IPS DF 4.7 (cell line): ENCODE data around the gene WIPF2.

Source experiments
- DNase-seq: peaks from one replicate; pipeline ENCODE4 v3.0.0-alpha.2; 2013; ENCODE audit warnings: low spot score; ENCODE audit errors: extremely low read depth

WIPF2 gene

GRCh38 chr17:40313668-40314583 lies 94.8 kb downstream of the WIPF2 start:
- DNase-seq, result no peak

- DNase-seq, result no peak
Observed at GRCh38 chr17:40314584-40314956, 95.5 kb downstream of the WIPF2 start.

- DNase-seq, result no peak
Observed at GRCh38 chr17:40315206-40315605, 96.1 kb downstream of the WIPF2 start.

GRCh38 chr17:40315678-40316570 lies 96.8 kb downstream of the WIPF2 start:
- no peak for DNase-seq

DNA sequence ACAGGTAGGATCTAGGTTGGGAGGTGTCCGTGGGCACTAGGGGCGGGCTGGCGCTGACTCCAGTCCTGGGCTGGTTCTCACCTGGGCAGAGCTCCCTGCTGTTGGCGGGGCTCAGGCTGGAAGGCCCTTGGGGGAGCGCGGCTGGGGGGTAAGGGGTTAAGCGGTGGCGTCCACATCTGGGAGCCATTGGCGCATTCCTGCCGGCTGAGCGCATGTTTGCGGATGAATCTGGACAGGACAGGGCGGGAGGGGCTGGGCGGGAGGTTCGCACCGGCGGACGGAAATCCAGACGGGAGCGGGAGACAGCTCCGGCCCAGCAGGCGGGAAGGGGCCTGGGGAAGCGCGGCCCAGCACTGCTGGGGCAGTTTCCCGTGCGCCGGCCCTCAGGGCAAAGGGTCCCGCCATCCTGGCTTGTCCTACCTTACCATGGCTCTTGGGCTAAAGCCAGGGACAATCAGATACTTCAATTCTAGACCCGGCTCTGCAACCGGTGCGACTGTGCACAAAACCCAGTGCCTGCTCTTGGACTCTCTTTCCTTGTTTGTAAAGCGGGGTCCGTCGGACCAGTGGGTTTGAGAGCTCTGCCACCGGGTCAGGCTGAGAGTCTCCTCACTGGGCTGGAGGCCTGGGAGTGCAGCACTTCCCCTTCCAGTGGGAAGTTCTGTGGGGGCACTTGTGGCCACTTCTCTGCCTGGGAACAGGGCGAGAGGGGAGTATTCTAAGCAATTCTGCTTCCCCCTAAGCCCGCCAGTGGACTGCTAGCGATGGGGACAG lies 97.7 kb downstream of the WIPF2 start:
- DNase-seq, result no peak

GRCh38 chr17:40317345-40317873 lies 98.3 kb downstream of the WIPF2 start:
- no peak for DNase-seq

DNA sequence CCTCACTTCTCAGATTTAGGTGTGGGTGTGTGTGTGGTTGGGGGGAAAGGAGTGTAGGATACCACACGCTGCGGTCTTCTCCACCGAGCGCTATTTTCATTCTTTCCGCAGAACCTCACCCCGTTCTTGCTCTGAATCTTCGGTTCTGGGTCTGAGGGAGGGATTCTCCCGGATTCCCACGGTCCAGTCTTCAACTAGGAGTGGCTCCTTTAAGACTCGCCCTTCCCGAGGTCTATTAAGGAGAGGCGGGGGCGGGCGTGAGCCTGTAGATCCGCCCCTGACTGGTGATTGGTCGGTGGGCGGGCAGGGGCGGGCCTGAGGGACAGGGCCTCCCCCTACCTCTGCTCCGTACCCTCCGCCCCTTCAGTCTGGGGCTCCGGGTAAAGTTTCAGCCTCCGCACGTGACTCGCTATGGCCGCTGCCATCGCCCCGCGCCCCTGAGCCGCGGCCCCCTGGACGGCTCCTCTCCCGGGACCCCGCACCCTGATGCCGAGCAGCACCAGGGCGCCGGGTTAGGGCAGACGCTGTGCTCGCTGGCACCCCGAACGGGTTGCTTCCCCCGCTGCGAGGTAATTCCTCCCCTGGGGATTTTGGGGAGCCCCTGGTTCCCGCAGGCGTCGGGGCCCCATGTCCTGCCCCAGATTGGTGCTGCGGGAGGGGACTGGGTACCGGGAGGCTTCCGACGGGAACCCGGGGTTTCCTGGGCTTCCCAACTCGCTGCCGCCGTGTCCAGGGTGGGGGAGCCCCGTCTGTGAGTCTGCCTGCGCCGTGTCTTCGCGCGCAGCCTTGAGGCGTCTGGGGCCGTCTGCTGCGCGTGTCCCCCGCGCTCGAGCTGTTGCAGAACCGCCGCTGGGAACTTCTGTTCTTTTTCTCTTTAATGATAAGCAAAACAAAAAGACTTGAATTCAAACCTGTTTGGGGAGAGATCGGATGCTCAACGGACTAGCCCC lies 99.1 kb downstream of the WIPF2 start:
- DNase-seq, result no peak

DNA sequence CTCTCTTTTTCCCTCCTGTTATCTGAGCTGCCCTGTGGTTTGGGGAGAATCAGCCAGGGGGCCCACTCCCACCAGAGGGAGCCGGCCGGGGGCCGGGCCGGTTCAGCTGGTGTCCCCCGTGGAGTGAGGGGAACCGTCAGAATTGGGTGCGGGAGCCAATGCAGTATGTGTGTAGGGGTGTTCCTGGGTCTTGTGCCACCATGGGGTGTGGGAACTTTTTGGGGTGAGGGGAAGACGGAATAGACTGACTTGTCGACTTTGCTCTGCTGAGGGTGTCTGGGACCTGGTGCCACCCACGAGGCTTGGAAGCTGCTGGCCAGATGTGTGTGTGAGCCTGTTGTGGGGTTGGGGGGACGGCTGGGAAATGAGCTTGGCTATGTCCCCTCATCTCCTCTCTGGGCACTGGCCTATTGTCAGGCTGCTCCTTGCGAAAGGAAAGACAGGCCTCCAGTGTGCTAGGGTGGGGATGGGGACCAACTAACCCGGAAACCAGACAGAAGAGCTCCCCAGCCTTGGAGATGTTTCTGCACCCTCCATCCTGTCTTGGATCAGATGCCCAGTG lies 99.8 kb downstream of the WIPF2 start:
- no peak for DNase-seq

GRCh38 chr17:40319651-40320540 lies 100.8 kb downstream of the WIPF2 start:
- no peak for DNase-seq

DNA sequence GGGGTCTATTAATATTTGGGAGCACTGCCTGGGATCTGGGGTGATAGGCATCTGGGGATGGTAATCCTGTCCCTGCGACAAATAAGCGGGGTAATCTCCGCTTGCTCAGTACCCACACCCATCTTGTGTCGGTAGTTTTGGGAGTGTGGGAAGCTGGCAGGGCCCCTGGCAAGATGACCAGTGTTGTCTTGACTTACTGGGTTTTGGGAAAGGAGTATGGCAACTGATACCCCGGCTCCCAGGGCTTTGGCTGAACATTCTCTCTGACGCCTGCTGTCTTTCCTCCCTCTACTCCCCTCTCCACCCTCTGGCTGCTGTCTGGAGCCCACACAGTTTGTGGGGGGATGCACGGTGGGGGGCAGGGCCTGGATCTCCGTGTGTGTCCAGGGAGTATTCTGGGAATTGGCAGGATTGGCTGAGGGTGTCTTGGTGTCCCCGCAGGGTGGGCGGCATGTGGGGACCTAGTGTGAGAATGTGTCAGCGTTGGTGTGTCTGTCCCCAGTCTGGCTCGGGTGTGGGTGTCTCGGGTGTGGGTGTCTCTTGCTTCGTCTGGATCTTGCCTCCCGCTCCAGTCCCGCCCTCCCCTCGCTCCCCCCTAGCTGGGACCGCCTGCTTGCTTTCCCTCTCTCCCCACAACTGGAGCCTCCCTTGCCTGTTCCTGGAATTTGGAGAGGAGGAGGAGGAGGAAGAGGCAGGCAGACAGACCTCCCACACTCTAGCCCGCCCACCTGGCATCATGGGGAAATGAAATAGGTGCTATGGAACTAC lies 101.8 kb downstream of the WIPF2 start:
- DNase-seq, result no peak

GRCh38 chr17:40321524-40321929 lies 102.4 kb downstream of the WIPF2 start:
- no peak for DNase-seq

GRCh38 chr17:40321961-40322357 lies 102.9 kb downstream of the WIPF2 start:
- DNase-seq, result no peak

GRCh38 chr17:40322358-40323315 lies 103.5 kb downstream of the WIPF2 start:
- DNase-seq, result no peak

- DNase-seq, result no peak
Observed at GRCh38 chr17:40323391-40324381, 104.6 kb downstream of the WIPF2 start.

GRCh38 chr17:40325156-40326013 lies 106.3 kb downstream of the WIPF2 start:
- no peak for DNase-seq
